Measurements from ENCODE around the gene BCL7A.

The BCL7A gene

DNA sequence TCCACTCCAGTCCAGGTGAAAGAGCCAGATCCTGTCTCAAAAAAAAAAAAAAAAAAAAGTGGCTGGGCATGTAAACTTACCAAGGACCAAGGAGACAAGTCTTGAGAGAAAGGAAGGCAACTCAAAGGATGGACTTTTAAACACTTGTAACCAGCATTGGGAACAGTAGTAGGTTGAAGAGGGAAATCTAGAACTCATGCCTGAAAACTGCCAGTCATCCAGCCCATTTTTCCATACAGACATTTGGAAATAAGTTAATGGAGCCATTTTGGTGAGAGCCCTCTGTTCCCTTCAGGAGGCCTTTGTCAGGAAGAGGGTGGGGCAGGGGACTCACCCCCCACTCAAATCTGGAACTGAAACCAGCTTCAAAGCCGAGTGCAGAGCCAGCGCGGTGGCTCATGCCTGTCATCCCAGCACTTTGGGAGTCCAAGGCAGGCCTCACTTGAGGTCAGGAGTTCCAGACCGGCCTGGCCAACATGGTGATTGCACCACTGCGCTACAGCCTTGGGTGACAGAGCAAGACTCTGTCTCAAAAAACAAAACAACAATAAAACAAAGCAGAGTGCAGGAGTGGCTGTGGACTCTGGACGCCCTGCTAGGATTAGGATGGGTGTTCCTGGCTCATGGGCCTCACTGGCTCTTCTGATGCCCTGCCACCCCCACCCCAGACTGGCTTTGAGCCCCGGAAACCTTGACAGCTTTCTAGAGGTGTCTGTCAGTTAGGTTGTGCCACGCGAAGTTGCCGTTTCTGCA is 55.2 kb downstream of the BCL7A start:
- DNase-seq (ENCODE audit: low spot score) = no peak
- TF ChIP-seq, protein P1, sequence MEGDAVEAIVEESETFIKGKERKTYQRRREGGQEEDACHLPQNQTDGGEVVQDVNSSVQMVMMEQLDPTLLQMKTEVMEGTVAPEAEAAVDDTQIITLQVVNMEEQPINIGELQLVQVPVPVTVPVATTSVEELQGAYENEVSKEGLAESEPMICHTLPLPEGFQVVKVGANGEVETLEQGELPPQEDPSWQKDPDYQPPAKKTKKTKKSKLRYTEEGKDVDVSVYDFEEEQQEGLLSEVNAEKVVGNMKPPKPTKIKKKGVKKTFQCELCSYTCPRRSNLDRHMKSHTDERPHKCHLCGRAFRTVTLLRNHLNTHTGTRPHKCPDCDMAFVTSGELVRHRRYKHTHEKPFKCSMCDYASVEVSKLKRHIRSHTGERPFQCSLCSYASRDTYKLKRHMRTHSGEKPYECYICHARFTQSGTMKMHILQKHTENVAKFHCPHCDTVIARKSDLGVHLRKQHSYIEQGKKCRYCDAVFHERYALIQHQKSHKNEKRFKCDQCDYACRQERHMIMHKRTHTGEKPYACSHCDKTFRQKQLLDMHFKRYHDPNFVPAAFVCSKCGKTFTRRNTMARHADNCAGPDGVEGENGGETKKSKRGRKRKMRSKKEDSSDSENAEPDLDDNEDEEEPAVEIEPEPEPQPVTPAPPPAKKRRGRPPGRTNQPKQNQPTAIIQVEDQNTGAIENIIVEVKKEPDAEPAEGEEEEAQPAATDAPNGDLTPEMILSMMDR (IDR thresholded peaks at IDR 0.05; ENCODE audit: borderline replicate concordance, control extremely low read depth, extremely low read depth, insufficient read depth, missing control alignments) = no peak

DNA sequence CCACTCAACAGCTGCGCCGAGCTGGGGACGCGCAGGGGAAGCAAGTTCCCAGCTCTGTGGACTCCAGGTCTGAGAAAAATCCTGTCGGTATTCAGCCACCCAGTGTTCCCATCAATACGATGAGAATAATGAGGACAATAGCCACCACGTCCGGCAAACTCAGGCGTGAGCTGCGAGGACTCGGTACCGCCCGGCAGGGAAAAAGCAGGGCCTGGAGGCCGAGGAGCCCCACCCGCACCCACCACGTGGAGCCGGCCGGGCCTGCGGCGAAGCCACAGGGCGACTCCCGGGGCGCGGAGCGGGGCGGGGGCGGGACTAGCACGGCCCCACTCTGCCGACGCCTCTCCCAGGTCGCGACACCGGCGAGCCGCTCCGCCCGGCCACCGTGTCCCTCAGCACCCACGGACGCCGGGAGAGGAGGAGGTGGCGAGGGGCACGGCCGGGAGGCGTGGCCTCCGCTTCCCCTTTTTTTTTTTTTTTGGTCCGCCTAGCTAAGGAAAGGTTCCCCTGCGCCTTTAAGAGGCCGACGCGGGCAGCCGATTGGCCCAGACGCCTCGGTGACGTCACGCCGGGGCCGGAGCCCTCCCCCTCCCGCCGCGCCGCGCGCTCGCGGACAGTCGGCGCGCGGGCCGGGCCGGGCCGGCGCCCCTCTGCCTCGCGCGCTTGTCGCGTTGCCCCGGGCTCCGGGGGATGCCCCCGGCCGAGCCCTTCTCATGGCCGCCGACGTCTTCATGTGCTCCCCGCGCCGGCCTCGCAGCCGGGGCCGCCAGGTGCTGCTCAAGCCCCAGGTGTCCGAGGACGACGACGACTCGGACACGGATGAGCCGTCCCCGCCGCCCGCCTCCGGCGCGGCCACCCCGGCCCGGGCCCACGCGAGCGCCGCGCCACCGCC is 56.7 kb downstream of the BCL7A start, which contains the start of gene MLXIP:
TSS of gene MLXIP (plus strand) at position 616 of the 892 bp plus-strand sequence. CDS start at position 714, 98 bp downstream.
- in situ Hi-C loops (cut with MboI; ENCODE audit: low sequenced_read_pairs, unreplicated experiment) = no loop called here
- DNase-seq (ENCODE audit: low spot score) = peak; percentile 96
- TF ChIP-seq, protein P1 (IDR thresholded peaks at IDR 0.05; ENCODE audit: borderline replicate concordance, control extremely low read depth, extremely low read depth, insufficient read depth, missing control alignments) = no peak

More for the DNA sequence above, 55.2 kb downstream of the BCL7A start:
- in situ Hi-C loops (cut with MboI; ENCODE audit: low sequenced_read_pairs, unreplicated experiment) = no loop called here

DNA sequence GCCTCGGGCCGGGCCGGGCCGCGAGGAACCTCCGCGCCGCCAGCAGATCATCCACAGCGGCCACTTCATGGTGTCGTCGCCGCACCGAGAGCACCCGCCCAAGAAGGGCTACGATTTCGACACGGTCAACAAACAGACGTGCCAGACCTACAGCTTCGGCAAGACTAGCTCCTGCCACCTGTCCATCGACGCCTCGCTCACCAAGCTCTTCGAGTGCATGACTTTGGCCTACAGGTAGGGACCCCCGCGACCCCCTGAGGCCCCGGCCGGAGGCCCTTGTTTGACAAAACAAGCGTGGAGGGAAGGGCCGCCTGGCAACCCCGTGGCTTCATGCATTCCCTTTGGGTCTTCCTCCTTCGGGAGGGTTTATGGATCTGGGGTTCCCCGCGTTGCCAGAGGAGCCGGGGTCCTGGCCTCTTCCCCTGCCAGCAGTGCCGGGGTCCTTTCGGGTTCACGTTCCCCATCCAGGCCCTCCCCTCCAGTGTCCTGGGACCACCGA is 57.4 kb downstream of the BCL7A start:
- in situ Hi-C loops (cut with MboI; ENCODE audit: low sequenced_read_pairs, unreplicated experiment) = no loop called here
- DNase-seq (ENCODE audit: low spot score) = no peak

DNA sequence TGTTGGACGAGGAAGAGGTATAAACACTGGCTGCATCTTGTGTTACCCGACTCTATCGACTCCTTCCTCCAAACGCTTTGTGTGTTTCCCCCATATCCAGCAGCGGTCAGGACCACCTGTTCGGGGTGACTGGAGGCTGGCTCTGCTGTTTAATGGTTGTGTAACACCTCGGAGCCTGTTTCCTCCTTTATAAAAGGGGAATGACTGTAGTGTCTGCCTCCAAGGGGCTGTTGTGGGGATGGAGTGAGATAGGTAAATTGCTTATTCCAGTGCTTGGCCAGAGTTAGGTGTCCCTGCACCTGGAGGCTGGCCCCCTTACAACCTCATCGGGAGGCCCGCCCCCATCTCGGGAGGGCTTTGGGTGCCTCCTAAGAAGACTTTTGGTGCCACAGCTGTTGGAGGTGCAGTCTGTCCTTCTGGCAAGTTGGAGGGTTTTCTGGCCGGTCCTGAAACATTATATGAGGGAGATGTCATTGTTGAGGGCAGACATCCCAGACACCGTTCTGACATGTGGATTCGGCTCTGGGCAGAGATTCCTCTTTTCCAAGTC is 57.9 kb downstream of the BCL7A start:
- in situ Hi-C loops (cut with MboI; ENCODE audit: low sequenced_read_pairs, unreplicated experiment) = no loop called here
- TF ChIP-seq, protein P1 (IDR thresholded peaks at IDR 0.05; ENCODE audit: borderline replicate concordance, control extremely low read depth, extremely low read depth, insufficient read depth, missing control alignments) = no peak
- DNase-seq (ENCODE audit: low spot score) = no peak

More for the DNA sequence above, 57.4 kb downstream of the BCL7A start:
- TF ChIP-seq, protein P1 (IDR thresholded peaks at IDR 0.05; ENCODE audit: borderline replicate concordance, control extremely low read depth, extremely low read depth, insufficient read depth, missing control alignments) = no peak

DNA sequence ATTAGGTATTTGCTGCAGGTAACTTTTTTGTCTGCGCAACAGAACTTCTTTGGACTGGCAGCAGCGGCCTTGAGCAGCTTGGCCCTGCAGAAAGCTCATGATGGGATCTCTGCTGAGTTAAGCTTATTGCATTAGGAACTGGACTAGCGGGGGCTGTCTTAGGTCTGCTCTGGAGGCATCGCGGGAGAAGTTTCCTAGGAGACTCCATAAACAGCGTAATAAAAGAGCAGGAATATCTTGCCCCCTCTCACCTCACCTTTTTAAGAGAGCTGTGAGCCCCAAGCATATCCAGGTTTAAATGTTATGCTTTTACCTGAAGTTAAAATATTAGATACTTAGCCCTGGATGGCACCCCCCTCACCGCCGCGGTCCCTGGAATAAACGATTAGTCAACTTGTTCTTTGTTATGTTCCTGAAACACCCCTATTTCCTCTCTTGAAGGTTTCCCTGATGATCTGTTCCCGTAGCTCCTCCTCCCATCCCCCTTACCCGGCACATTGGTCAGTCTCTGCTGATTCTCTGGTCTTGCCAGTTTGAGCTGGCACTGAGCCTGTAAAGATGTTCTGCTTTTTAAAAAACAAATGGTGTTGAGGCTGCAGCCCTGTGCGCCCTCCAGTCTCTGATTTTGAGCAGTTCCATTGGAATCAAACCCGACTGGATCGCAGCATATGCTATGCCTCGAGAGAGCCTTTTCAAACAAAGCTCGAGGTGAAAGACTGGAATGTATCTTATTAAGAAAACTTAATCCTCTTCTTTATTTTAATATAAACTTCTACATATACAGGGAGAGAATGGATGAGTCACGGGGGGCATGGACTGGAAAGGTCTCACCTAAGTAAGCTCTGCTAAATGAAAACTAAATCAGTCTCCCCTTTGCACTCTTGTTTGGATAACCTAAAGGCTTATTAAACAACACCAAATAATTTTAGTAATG is 58.7 kb downstream of the BCL7A start:
- TF ChIP-seq, protein P1 (IDR thresholded peaks at IDR 0.05; ENCODE audit: borderline replicate concordance, control extremely low read depth, extremely low read depth, insufficient read depth, missing control alignments) = no peak
- no peak for DNase-seq (ENCODE audit: low spot score)
- in situ Hi-C loops (cut with MboI; ENCODE audit: low sequenced_read_pairs, unreplicated experiment) = no loop called here

Data from GM13976 (cell line).